ENCODE results near the gene JPT2.

Gene JPT2

DNA sequence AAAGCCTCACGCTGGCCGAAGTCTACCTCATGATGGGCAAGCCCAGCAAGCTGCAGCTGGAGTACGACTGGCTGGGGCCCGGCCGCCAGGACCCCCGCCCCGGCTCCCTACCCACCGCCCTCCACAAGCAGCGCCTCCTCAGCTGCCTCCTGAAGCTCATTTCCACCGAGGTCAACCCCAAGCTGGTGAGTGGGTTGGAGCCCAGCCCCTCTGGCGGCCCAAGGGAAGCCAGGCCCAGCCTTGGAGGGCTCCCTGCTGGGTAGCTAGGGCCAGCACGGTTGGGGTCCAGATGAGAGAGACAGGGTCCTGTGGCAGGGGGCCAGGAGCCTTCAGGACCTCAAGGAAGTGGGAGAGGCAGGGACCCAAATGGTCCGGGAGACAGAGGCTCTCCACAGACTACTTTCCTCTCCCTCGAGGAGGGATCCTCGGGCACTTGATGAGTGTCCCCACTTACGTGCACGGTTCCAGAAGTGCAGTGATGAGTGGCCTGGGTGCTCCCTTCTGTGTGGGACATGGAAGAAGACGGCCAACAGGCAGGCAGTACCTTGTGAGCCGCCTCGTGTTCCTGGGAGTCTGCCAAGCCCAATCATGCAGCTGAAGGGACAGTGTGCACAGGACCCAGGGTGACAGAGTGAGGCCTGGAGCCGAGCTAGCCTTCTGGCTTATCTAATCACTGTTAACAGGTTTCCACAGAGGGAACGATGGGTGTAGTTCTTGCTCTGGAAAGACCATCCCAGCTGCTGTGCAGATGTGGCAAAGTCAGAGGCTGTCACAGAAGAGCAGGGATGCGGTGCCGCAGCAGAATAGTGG, 21.1 kb upstream of the JPT2 start:
- DNase-seq (ENCODE audit: low read depth): no peak
- no peak overlapping the region for H3K4me3 ChIP-seq (ENCODE audit: low read depth, low read length)
- TF ChIP-seq CTCF (IDR thresholded peaks at IDR 0.05; ENCODE audit: control insufficient read depth, extremely low read depth, insufficient read depth): no peak

DNA sequence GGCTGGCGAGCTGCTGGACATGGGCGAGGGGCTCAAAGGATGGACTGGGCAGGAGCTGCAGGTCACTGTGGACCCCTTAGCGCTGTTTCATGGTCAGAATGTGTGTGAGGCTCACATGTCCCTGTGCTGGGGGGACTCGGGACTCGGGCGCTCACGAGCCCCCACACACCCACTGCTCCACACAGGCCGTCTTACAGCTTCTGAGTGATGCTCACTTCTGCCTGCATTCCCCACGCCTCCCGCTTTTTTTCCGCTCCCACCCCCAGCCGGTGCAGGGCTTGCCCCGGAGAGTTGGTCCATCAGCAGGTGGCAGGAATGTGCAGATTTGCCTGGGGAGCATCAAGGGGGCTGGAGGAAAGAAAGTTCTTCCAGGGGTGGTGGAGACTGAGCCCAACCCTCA, 20.2 kb upstream of the JPT2 start:
- no peak for DNase-seq (ENCODE audit: low read depth)
- H3K4me3 ChIP-seq (ENCODE audit: low read depth, low read length): no peak overlapping the region
- no peak for TF ChIP-seq CTCF (IDR thresholded peaks at IDR 0.05; ENCODE audit: control insufficient read depth, extremely low read depth, insufficient read depth)

- no peak for DNase-seq (ENCODE audit: low read depth)
Measured at GRCh38 chr16:1659031-1659430, 19.0 kb upstream of the JPT2 start.

GRCh38 chr16:1661826-1662225, 16.3 kb upstream of the JPT2 start:
- no peak for DNase-seq (ENCODE audit: low read depth)
- no peak overlapping the region for H3K4me3 ChIP-seq (ENCODE audit: low read depth, low read length)
- TF ChIP-seq CTCF (IDR thresholded peaks at IDR 0.05; ENCODE audit: control insufficient read depth, extremely low read depth, insufficient read depth): no peak

More at GRCh38 chr16:1659031-1659430, 19.0 kb upstream of the JPT2 start:
- no peak for TF ChIP-seq CTCF (IDR thresholded peaks at IDR 0.05; ENCODE audit: control insufficient read depth, extremely low read depth, insufficient read depth)
- H3K4me3 ChIP-seq (ENCODE audit: low read depth, low read length): no peak overlapping the region

DNA sequence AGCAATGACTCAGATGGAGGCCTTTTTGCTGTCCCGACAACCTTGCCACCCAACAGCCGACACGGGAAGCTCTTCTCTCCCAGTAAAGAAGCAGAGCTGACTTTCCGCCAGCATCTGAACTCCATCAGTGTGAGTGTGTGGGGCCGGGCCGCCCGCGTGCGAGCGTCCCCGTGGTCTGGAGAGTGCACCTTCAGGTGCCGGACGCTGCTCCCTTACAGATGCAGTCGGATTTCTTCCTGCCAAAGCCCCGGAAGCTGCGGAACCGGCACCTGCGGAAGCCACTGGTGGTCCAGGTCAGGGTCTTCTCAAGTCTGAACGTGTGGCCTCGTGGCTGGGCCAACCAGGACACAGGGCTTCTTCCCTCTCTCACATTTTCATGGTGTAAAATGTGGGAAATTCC, 15.5 kb upstream of the JPT2 start:
- TF ChIP-seq CTCF (IDR thresholded peaks at IDR 0.05; ENCODE audit: control insufficient read depth, extremely low read depth, insufficient read depth): no peak
- H3K4me3 ChIP-seq (ENCODE audit: low read depth, low read length): no peak overlapping the region
- DNase-seq (ENCODE audit: low read depth): no peak

DNA sequence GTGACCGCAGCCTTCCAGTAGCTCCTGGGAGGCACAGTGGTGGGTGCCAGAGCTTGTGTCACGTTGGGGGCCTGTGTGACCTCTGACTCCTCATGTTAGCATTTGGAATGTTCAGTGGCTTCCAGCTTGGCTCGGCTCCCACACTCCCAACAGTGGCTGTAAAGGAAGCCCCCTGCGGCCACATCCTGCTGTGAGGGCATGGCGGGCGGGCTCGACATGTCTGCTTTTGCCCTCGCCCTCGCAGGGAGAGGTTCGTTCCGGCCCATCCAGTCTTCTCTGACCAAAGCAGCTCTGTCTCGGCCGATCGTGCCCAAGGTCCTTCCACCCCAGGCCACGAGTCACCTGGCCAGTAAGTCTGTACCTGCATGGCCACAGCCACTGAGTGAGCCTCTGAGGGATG, 12.2 kb upstream of the JPT2 start:
- no peak overlapping the region for H3K4me3 ChIP-seq (ENCODE audit: low read depth, low read length)
- no peak for TF ChIP-seq CTCF (IDR thresholded peaks at IDR 0.05; ENCODE audit: control insufficient read depth, extremely low read depth, insufficient read depth)
- DNase-seq (ENCODE audit: low read depth): no peak

GRCh38 chr16:1666316-1666715, 11.8 kb upstream of the JPT2 start:
- TF ChIP-seq CTCF (IDR thresholded peaks at IDR 0.05; ENCODE audit: control insufficient read depth, extremely low read depth, insufficient read depth): no peak
- no peak for DNase-seq (ENCODE audit: low read depth)
- no peak overlapping the region for H3K4me3 ChIP-seq (ENCODE audit: low read depth, low read length)
